NK-92 (cell line): Measurements from ENCODE around the gene KRT222.

Experiments used
- DNase-seq: peaks from one replicate; lab custom pipeline; 2025; ENCODE audit not compliant: unreplicated experiment; lab: John Stamatoyannopoulos, UW

The KRT222 gene

GRCh38 chr17:40664582-40665333, at the start of gene KRT222:
Gene KRT222, minus strand, starts transcription at chr17:40665177. Its CDS starts 78 bp downstream, at chr17:40665099.
- no peak for DNase-seq

- DNase-seq, result no peak
Measured at GRCh38 chr17:40714473-40714872, 49.5 kb upstream of the KRT222 start.

GRCh38 chr17:40707745-40708144, 42.8 kb upstream of the KRT222 start:
- DNase-seq, result no peak

DNA sequence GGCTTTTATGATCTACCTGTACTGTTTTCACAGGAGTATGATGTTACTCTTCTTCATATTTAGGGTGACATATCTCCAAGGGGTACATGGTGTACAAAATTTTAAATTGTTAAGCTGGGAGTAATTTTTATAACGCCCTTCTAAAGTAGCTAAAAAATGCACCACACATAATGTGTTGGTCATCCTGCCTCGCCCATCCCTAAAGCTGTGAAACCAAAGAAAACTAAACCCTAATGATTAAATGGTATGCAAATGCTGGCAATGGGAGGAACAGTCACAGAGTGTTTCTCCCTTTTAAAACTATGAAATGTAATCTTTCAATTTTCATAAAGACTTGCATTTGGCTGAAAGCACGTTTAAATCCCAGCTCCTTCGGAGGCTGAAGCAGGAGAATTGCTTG, 40.6 kb upstream of the KRT222 start:
- no peak for DNase-seq

- DNase-seq, result no peak
Measured at GRCh38 chr17:40703652-40704051, 38.7 kb upstream of the KRT222 start, which contains the start of gene KRT24. Gene KRT24, minus strand, starts transcription at chr17:40703752. Its CDS starts 59 bp downstream, at chr17:40703693.

- no peak for DNase-seq
Measured at GRCh38 chr17:40702271-40702670, 37.3 kb upstream of the KRT222 start.

GRCh38 chr17:40699853-40700252, 34.9 kb upstream of the KRT222 start:
- DNase-seq, result no peak

GRCh38 chr17:40699371-40699770, 34.4 kb upstream of the KRT222 start:
- DNase-seq, result no peak

- DNase-seq, result no peak
Measured at GRCh38 chr17:40697297-40697696, 32.3 kb upstream of the KRT222 start.

GRCh38 chr17:40696651-40697072, 31.7 kb upstream of the KRT222 start:
- no peak for DNase-seq

- DNase-seq, result no peak
Measured at GRCh38 chr17:40695874-40696472, 31.0 kb upstream of the KRT222 start.

DNA sequence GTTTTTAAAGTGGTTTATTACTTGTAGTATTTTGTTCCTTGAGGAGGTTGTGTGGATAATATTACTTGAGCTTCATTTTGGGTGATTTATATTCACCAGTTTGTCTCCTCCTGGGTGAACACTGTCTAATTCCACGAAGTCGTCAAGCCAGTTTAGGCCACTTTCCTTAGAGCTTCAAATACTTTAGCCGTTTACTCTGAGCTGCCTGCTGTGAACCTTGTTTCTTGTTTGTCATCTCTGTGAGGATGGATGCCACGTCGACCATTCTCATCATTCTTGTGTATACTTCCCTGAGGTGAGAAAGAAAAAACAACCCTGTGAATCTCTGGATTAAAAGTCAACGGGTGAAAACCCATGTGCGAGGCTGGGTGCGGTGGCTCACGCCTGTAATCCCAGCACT, 29.6 kb upstream of the KRT222 start:
- no peak for DNase-seq

DNA sequence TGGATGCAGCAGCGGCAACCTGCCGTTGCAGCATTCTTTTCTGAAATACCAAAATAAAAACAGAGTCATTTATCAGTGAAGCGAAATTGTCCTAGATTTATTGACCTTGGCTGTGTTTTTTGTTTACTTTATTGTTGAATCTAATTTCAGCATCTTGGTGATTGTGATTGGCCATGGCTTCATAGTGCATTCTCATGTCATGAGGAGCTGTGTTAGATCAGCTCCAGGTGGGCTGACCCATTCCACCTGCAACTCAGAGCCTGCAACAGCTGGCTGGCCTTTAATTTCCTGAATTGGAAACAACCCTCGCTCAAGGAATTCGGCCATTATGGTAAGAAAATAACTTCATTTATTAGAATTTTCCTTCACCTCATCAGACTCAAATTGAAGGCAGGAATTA, 22.1 kb upstream of the KRT222 start:
- DNase-seq, result no peak

- no peak for DNase-seq
Measured at GRCh38 chr17:40686192-40686591, 21.2 kb upstream of the KRT222 start.

DNA sequence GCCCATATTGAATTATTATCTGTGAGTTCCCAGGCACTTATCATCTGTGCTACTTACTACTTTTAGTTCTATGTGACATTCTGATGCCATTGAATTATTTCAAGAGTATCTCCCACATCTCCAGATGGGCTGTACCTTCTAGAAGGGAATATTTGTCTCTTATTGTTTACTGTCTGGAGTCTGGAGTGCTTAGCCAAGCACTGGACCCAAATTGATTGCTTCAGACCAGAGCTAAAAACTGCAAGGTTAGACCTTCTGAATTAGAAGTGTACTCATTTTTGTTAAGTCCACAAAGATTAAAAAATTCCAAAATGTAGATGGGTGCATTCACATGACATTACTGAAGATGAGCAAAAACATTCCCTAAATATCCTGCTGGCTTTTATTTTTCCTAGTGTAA, 16.0 kb upstream of the KRT222 start:
- no peak for DNase-seq

- DNase-seq, result no peak
Measured at GRCh38 chr17:40679523-40679907, 14.5 kb upstream of the KRT222 start.

DNA sequence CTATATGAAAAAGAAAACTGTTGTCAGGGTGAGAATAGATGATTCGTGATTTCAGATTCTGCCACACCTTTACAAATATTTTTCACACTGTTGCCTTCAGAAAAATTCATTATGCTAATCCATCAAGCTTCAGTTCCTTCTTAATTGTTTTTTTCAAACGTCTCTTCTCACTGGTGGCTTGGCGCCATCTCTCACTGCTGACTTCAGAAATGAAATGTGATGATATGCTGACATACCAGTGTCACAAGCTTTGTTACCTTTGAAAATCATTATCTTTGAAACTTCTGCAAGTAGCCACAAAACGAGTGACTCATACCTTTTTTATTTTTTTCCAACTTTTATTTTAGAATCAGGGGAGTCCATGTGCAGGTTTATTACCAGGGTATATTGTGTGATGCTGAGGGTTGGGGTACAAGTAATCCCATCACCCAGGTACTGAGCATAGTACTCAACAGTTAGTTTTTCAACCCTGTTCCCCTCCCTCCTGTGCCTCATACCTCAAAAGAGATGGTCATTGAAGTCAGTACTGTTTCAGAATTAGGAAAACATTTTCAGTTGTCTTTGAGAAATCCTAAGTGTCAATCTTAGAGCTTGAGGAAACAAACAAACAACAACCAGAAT, 14.0 kb upstream of the KRT222 start:
- no peak for DNase-seq

DNA sequence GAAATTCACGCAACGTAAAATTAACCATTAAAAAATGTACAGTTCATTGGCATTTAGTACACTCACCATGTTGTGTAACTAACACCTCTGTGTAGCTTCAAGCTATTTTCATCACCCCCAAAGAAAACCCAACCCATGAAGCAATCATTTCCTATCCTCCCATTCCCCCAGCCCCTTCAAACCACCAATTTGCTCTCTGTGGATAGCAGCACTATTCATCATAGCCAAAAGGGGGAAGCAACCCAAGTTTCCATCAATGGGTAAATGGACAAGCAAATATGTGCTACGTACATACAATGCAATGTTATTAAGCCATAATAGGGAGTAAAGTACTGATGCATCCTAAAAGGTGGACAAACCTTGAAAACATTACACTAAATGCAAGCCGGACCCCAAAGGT, 10.9 kb upstream of the KRT222 start:
- no peak for DNase-seq

GRCh38 chr17:40672654-40673053, 7.7 kb upstream of the KRT222 start:
- DNase-seq, result no peak

DNA sequence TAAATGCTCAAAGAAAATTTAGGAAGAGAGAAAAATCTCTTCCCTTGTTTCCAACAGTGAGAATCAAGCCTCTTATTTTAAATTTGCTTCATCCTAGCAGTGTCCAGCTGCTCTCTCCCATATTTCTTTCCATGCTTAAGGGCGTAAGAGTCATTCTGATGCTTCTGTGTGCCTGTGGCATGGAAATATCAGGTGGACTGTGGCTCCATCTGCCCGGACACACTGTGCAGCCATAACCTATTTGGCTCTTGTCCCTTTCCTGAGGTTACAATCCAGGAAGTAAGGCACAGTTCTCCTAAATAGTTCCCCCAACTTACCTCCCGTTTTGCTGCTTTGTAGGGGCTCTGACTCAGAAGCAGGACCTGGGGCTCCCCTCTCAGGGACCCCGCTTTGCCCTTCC, 6.3 kb upstream of the KRT222 start:
- DNase-seq, result no peak

DNA sequence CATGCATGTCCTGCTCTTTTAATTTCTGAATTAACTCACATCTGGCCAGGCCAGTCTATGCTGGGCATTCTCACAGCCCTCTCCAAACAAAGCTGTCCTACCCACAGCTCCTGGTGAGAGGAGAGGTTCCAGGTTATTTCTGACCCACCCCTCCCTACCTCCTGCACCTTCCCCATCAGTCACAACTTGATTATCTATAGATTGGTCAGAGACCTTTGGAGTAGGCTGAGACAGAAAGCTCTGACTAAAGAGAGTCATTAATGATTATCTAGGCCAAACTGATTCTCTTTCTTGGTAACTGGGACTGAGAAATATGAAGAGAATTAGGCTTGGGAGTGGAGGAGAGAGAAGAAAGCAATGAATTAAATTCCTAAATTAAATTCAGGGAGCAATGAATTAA, 1.4 kb upstream of the KRT222 start:
- DNase-seq, result no peak

DNA sequence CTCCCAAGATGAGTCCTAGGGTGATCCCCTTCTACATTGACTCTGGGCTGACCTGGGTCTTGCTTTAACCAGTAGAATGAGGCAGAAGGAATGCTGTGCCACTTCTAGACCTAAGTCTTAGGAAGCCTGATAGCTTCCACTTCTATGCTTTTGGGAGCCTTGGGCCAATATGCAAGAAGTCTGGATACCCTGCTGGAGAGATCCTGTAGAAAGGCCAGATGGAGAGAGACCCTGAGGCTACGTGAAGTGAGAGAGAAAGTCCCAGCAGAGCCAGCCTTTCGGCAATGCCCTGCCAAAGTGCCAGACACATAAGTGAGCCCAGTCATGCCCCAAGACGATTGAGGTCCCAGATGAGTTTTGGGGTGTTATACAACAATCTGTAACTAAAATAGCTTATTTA, 1.7 kb downstream of the KRT222 start:
- no peak for DNase-seq
